K562 (cell line): ENCODE measurements around the gene GABRR2. TPM values are rescaled to one million over a fixed set of nuclear protein-coding genes. Genes with fewer than 3 reads are reported as not detected.

ENCODE experiments used
- ATF1 ChIP-seq, 2 experiments: fragments of 450-650 bp in 1 of 2; IDR thresholded peaks; 2 replicates each; pipeline ENCODE4 v1.6.1; 2016; ENCODE audit warnings: missing compliant biosample characterization in 1 of 2, missing genetic modification characterization in 1 of 2
- ATF6 ChIP-seq: sonication (generic); formaldehyde crosslinking; IDR thresholded peaks from 2 replicates; pipeline ENCODE4 v1.4.0; 2020; ENCODE audit warnings: mild to moderate bottlenecking, missing genetic modification reagents
- HNRNPL ChIP-seq: fragments of 200-400 bp; formaldehyde crosslinking; IDR thresholded peaks from 2 replicates; pipeline ENCODE4 v1.6.1; 2017; ENCODE audit warnings: low read depth, mild to moderate bottlenecking, low read length
- MAX ChIP-seq: sonication (generic); formaldehyde crosslinking; IDR thresholded peaks from 2 replicates; pipeline ENCODE4 v1.9.0; 2022; ENCODE audit warnings: mild to moderate bottlenecking, missing genetic modification reagents
- POLR3G ChIP-seq: IDR thresholded peaks from 2 replicates; pipeline ENCODE4 v1.6.1; 2011; ENCODE audit not compliant: insufficient read length, insufficient replicate concordance; ENCODE audit errors: extremely low read depth
- PPARD ChIP-seq: fragments of 250-450 bp; sonication (Bioruptor Pico); IDR thresholded peaks from 2 replicates; pipeline ENCODE4 v1.8.0; 2022; ENCODE audit warnings: inconsistent platforms, mild to moderate bottlenecking, moderate library complexity
- REST ChIP-seq, 2 experiments: fragments of 450-650 bp; formaldehyde crosslinking in 1 of 2; IDR thresholded peaks; 2 replicates each; pipeline versions ENCODE4 v1.4.0 to v1.6.1; 2014 to 2020; ENCODE audit warnings: mild to moderate bottlenecking in 2 of 2, borderline replicate concordance in 1 of 2, low read depth in 1 of 2
- ZFX ChIP-seq: sonication (generic); formaldehyde crosslinking; IDR thresholded peaks from 2 replicates; pipeline ENCODE4 v1.8.0; 2022; ENCODE audit warnings: mild to moderate bottlenecking, missing genetic modification reagents, moderate library complexity
- ZNF12 ChIP-seq: sonication (generic); formaldehyde crosslinking; IDR thresholded peaks from 2 replicates; pipeline ENCODE4 v1.4.0; 2020; ENCODE audit warnings: mild to moderate bottlenecking, missing genetic modification reagents
- ZNF124 ChIP-seq: sonication (generic); formaldehyde crosslinking; IDR thresholded peaks from 2 replicates; pipeline ENCODE4 v1.8.1; 2022; ENCODE audit warnings: missing genetic modification reagents
- ZNF511 ChIP-seq: sonication (generic); formaldehyde crosslinking; IDR thresholded peaks from 2 replicates; pipeline ENCODE4 v1.8.0; 2022; ENCODE audit warnings: mild to moderate bottlenecking, missing genetic modification reagents
- ZNF589 ChIP-seq: fragments of 200-800 bp; sonication (Bioruptor generic); IDR thresholded peaks from 2 replicates; pipeline ENCODE4 v1.6.1; 2016; ENCODE audit warnings: low read depth, missing genetic modification characterization, missing compliant biosample characterization
- polyA plus RNA-seq, 8 experiments: library from polyadenylated mRNA; depleted of rRNA in 4 of 8; stranded (reverse) in 5 of 8; unstranded in 3 of 8; fragments of >200 nt; fragmentation: Nextera tagmentation in 2 of 8; fragmentation: Illumina TruSeq in 1 of 8; extraction: Ambion mirVana in 2 of 8; extraction: Trizol in 1 of 8; gene quantifications; 2 replicates each; pipeline versions ENCODE4 v1.2.1 to v1.2.3, GENCODE V29; 2011 to 2014; ENCODE audit warnings: inconsistent platforms in 1 of 8, missing spikeins in 1 of 8
- total RNA-seq, 7 experiments: library from RNA; depleted of rRNA in 6 of 7; stranded (reverse); fragments of >200 nt in 6 of 7; fragmentation: Illumina TruSeq in 2 of 7; extraction: Trizol in 2 of 7; gene quantifications; 2 replicates each; pipeline versions ENCODE4 v1.2.1 to v1.2.3, GENCODE V29; 2011 to 2021; ENCODE audit warnings: low replicate concordance in 1 of 7

Gene GABRR2
- total and polyA plus RNA-seq, 9 of the 15 experiments (the other 6 are each of a cell fraction or from before 2014, with no cell fraction given): 0.09 to 0.13 (median 0.10) TPM; not detected in 6

- TF ChIP-seq ATF6 (CRISPR knock-in tag) (peak; percentile 93; the same call in 1 of the 2 replicates), ZNF124 (CRISPR knock-in tag) (0 out of 2 replicates have a peak, but pooled peaks have one; percentile 68), POLR3G (no peak), HNRNPL (peak; percentile 77; the same call in 1 of the 2 replicates), MAX (CRISPR knock-in tag) (peak; percentile 72), ZFX (CRISPR knock-in tag) (peak; percentile 100), ATF1 (CRISPR knock-in tag; IDR thresholded peaks at IDR 0.05) (no peak), ATF1 (tag; IDR thresholded peaks at IDR 0.05) (peak; percentile 94), REST (IDR thresholded peaks at IDR 0.05; ENCODE audit: borderline replicate concordance) (peak; percentile 89), REST (CRISPR knock-in tag; IDR thresholded peaks at IDR 0.05; ENCODE audit: low read depth) (0 out of 2 replicates have a peak, but pooled peaks have one; percentile 23), ZNF12 (peak; percentile 67; the same call in 1 of the 2 replicates), ZNF511 (CRISPR knock-in tag) (peak; percentile 81; the same call in 1 of the 2 replicates), PPARD (CRISPR knock-in tag) (no peak), ZNF589 (CRISPR knock-in tag) (peak; percentile 87; the same call in 1 of the 2 replicates)
Measured at GRCh38 chr6:89352278-89353117, 37.4 kb upstream of the GABRR2 start, which contains the start of gene UBE2J1 (continued).
